ENCODE measurements around the gene HFE. TPM values are rescaled to one million over a fixed set of nuclear protein-coding genes. Genes with fewer than 3 reads are reported as not detected.

The HFE gene
- total and polyA plus RNA-seq, 2 of the 13 experiments (the other 11 are each of a cell fraction or from before 2014, with no cell fraction given), result 3.7 to 6.3 TPM

GRCh38 chr6:26103770-26104456 lies 16.7 kb downstream of the HFE start (continued):
- TF ChIP-seq GATA4 (IDR thresholded peaks at IDR 0.05; ENCODE audit: borderline replicate concordance, low read depth), result peak; percentile 99
- TF ChIP-seq HINFP (CRISPR knock-in tag; IDR thresholded peaks at IDR 0.05; ENCODE audit: low read depth), result peak; percentile 100
- TF ChIP-seq ZNF792 (CRISPR knock-in tag; IDR thresholded peaks at IDR 0.05), result peak; percentile 96
- peak; percentile 27; the same call in 1 of the 2 replicates for TF ChIP-seq SP140L (CRISPR knock-in tag; IDR thresholded peaks at IDR 0.05; ENCODE audit: borderline replicate concordance)
- no peak for TF ChIP-seq SMAD9 (CRISPR knock-in tag; IDR thresholded peaks at IDR 0.05)
- no peak for TF ChIP-seq EZH2 (conservative IDR thresholded peaks at IDR 0.05; ENCODE audit: low read depth, low read length)
- TF ChIP-seq ZNF644 (CRISPR knock-in tag; IDR thresholded peaks at IDR 0.05; ENCODE audit: low read depth), result no peak
- TF ChIP-seq ZNF577 (CRISPR knock-in tag; IDR thresholded peaks at IDR 0.05; ENCODE audit: borderline replicate concordance, low read depth), result peak; percentile 75; the same call in 1 of the 2 replicates
- TF ChIP-seq ZBTB46 (CRISPR knock-in tag; IDR thresholded peaks at IDR 0.05; ENCODE audit: borderline replicate concordance), result 0 out of 2 replicates have a peak, but pooled peaks have one; percentile 38
- peak; percentile 95; the same call in 1 of the 2 replicates for TF ChIP-seq GTF2F1 (IDR thresholded peaks at IDR 0.05; ENCODE audit: low read length)
- no peak for TF ChIP-seq NFE2L1 (CRISPR knock-in tag; IDR thresholded peaks at IDR 0.05; ENCODE audit: borderline replicate concordance)
- peak; percentile 95; the same call in 1 of the 2 replicates for TF ChIP-seq MEIS2 (CRISPR knock-in tag; IDR thresholded peaks at IDR 0.05)
- peak; percentile 96 for TF ChIP-seq HMGXB3 (CRISPR knock-in tag; IDR thresholded peaks at IDR 0.05; ENCODE audit: borderline replicate concordance)
- TF ChIP-seq CHD4 (IDR thresholded peaks at IDR 0.05; ENCODE audit: borderline replicate concordance, low read length), result no peak
- peak; percentile 58; the same call in 1 of the 2 replicates for TF ChIP-seq ZXDC (CRISPR knock-in tag; IDR thresholded peaks at IDR 0.05)
- TF ChIP-seq ZFP37 (CRISPR knock-in tag; IDR thresholded peaks at IDR 0.05; ENCODE audit: borderline replicate concordance), result peak; percentile 99
